GM19035 (cell line): ENCODE data around the gene S100A1.

Experiments
- ATAC-seq: cut with Tn5 transposase; IDR thresholded peaks from one replicate; pipeline ENCODE4 v1.9.1; 2021; ENCODE audit not compliant: unreplicated experiment

Gene S100A1

DNA sequence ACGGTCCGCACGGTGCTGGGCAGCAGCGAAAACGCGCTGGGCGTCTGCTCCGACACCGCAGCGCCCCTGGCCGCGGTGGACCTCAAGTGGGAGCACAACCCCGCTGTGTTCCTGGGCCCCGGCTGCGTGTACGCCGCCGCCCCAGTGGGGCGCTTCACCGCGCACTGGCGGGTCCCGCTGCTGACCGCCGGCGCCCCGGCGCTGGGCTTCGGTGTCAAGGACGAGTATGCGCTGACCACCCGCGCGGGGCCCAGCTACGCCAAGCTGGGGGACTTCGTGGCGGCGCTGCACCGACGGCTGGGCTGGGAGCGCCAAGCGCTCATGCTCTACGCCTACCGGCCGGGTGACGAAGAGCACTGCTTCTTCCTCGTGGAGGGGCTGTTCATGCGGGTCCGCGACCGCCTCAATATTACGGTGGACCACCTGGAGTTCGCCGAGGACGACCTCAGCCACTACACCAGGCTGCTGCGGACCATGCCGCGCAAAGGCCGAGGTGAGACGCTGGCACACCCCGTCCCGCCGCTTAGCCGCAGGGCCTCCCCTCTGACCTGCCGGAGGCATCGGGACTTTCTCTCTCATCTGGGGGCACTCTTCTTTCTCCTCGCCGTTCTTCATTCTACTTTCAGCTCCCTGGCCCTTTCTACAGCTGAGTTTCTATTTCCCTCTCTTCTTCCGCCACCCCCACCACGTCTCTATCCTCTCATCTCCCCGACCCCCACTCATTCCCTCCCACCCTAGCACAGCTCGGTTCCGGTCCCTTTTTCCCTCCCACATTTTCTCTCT lies 51.3 kb downstream of the S100A1 start:
- no peak for ATAC-seq

- no peak for ATAC-seq
Observed at GRCh38 chr1:153680120-153680403, 51.8 kb downstream of the S100A1 start.
